ENCODE results near the gene TMEM190. TPM values are rescaled to one million over a fixed set of nuclear protein-coding genes. Genes with fewer than 3 reads are reported as not detected.

Gene TMEM190
- total and polyA plus RNA-seq, 2 of the 8 experiments (the other 6 are each of a cell fraction or from before 2014, with no cell fraction given): 1.6 TPM; not detected in 1

- no peak overlapping the region for H3K27ac ChIP-seq (ENCODE audit: low read depth, low read length)
- peaks cover 6 to 15% of the 10 kb centered on the region in 2 experiments; a peak in 3 of 4 replicates for H3K79me2 ChIP-seq (ENCODE audit: control insufficient read depth in 1 of 2, insufficient read depth in 2 of 2, low read length in 2 of 2)
- FAIRE-seq (no peak), DNase-seq (ENCODE audit: low read depth in 1 of 2, low spot score in 2 of 2) (no peak)
- H3K4me2 ChIP-seq (ENCODE audit: insufficient read depth in 1 of 2, low read depth in 2 of 2, low read length in 2 of 2): peak overlapping the region; percentile 3 to 38; a peak in 3 of 4 replicates
- WGBS, 2 experiments (ENCODE audit: extremely low coverage in 1 of 2, insufficient coverage in 1 of 2, insufficient read length in 1 of 2, insufficient replicate concordance in 2 of 2, low coverage in 1 of 2, low lambda C conversion rate in 2 of 2, missing lambda C conversion rate in 1 of 2): 65% methylated on average over 16 of the region's 18 CpGs; no CpG with 5 or more reads in 1 of the 2 experiments
- H2AFZ ChIP-seq (ENCODE audit: low read length): no peak overlapping the region
- H3K23ac ChIP-seq (ENCODE audit: insufficient read length): no peak overlapping the region
- H3K4ac ChIP-seq (replicated peaks; ENCODE audit: insufficient read length, low read depth, low read length): no peak overlapping the region
- POLR2A ChIA-PET (ENCODE audit: partially characterized antibody): interaction anchor here (0.5 to 26.7 kb wide), 20 partner anchors 8 to 1506 kb away, joined by 3 to 874 read pairs (median 4); partner anchors contain the start of genes GARIN5B, HSPBP1, IL11 and KMT5C
- H3K4me3 ChIP-seq (ENCODE audit: extremely low read depth in 1 of 4, insufficient read depth in 2 of 4, low read depth in 3 of 4, low read length in 4 of 4): peak overlapping the region in 1 of 4 experiments; percentile 14; a peak in 2 of 8 replicates
- CTCF ChIA-PET (ENCODE audit: partially characterized antibody): interaction anchor here (0.9 to 6.1 kb wide), 4 partner anchors 10 to 112 kb away, joined by 3 to 39 read pairs (median 4); no protein-coding TSS in a partner anchor
- no peak overlapping the region for H4K8ac ChIP-seq (ENCODE audit: extremely low read depth, insufficient read depth, low read length)
- TF ChIP-seq POLR2A (IDR thresholded peaks at IDR 0.05; ENCODE audit: control extremely low read depth in 1 of 2, low read depth in 2 of 2, low read length in 2 of 2) (peak in 1 of 2 experiments; percentile 10; a peak in 1 of 3 replicates), CEBPB (IDR thresholded peaks at IDR 0.05; ENCODE audit: low read depth, low read length) (peak; percentile 77), SAP30 (IDR thresholded peaks at IDR 0.05; ENCODE audit: insufficient read depth, insufficient replicate concordance, low read length) (no peak)
- H3K18ac ChIP-seq (ENCODE audit: extremely low read depth, low read length): no peak overlapping the region
- peaks cover 0 to 44% (median 34%) of the 10 kb centered on the region in 4 experiments; a peak in 6 of 7 replicates for H3K4me1 ChIP-seq (replicated peaks in 1 of 4; ENCODE audit: control insufficient read depth in 3 of 4, insufficient read depth in 4 of 4, low read length in 3 of 4)
- peaks cover 21 to 35% of the 10 kb centered on the region in 2 experiments for H4K20me1 ChIP-seq (replicated peaks in 1 of 2; ENCODE audit: control insufficient read depth in 1 of 2, insufficient read depth in 2 of 2, low read length in 2 of 2)
- no peak overlapping the region for H2BK12ac ChIP-seq (ENCODE audit: low read depth, low read length)
- H2BK120ac ChIP-seq (replicated peaks; ENCODE audit: low read depth, low read length): no peak overlapping the region
- no peaks in the 10 kb centered on the region for H3K27me3 ChIP-seq (replicated peaks in 1 of 4; ENCODE audit: control insufficient read depth in 3 of 4, extremely low read depth in 1 of 4, insufficient read depth in 3 of 4, low read length in 3 of 4)
- H2BK15ac ChIP-seq (ENCODE audit: low read length): no peak overlapping the region
- peaks cover 7% of the 10 kb centered on the region; the same call in 1 of the 2 replicates for H3K23me2 ChIP-seq (ENCODE audit: low read depth, low read length)
- H3K14ac ChIP-seq (ENCODE audit: insufficient read length): no peak overlapping the region
- no peak overlapping the region for H3K56ac ChIP-seq (replicated peaks; ENCODE audit: insufficient read length, low read depth, low read length)
- no peak overlapping the region for H4K91ac ChIP-seq (replicated peaks; ENCODE audit: insufficient read length, low read length)
- H4K5ac ChIP-seq (ENCODE audit: insufficient read length, low read depth, low read length): no peak overlapping the region
- no peak overlapping the region for H3K9ac ChIP-seq (replicated peaks in 1 of 4; ENCODE audit: extremely low read depth in 1 of 4, low read depth in 3 of 4, low read length in 3 of 4)
- peaks cover 26% of the 10 kb centered on the region for H3K79me1 ChIP-seq (ENCODE audit: low read depth, low read length)
- peaks cover 22 to 31% (median 24%) of the 10 kb centered on the region in 4 experiments for H3K36me3 ChIP-seq (ENCODE audit: control insufficient read depth in 2 of 4, insufficient read depth in 4 of 4, low read length in 3 of 4)
- H2AK5ac ChIP-seq (ENCODE audit: low read depth, low read length): no peak overlapping the region
- H2BK5ac ChIP-seq (ENCODE audit: low read depth, low read length): no peak overlapping the region
- no peaks in the 10 kb centered on the region for H3K9me3 ChIP-seq (ENCODE audit: insufficient read depth in 2 of 2, low read depth in 1 of 2, low read length in 1 of 2)
- no peak overlapping the region for H2BK20ac ChIP-seq (ENCODE audit: low read length)
Observed at GRCh38 chr19:55391702-55392615, 15.3 kb downstream of the TMEM190 start.
